DOHH2 (cell line): Measurements from ENCODE around the gene PEA15.

Source experiments
- H3F3A ChIP-seq: fragments of 200-600 bp; sonication (generic), shearing (Covaris generic); 2 replicates; pipeline ENCODE4 v1.6.0; 2016; ENCODE audit warnings: antibody characterized with exemption, mild to moderate bottlenecking; ENCODE audit not compliant: control insufficient read depth, insufficient read depth
- H3K27ac ChIP-seq: fragments of 200-600 bp; sonication (generic); 2 replicates; pipeline ENCODE4 v1.5.1; 2014; ENCODE audit warnings: low read depth, mild to moderate bottlenecking, low read length, moderate library complexity
- H3K27me3 ChIP-seq: fragments of 200-600 bp; sonication (generic); 2 replicates; pipeline ENCODE4 v1.6.1; 2014; ENCODE audit warnings: mild to moderate bottlenecking, low read length, mixed read lengths; ENCODE audit not compliant: control insufficient read depth
- H3K36me3 ChIP-seq: fragments of 200-600 bp; sonication (generic); 2 replicates; pipeline ENCODE4 v1.6.1; 2014; ENCODE audit warnings: mild to moderate bottlenecking, low read length, moderate library complexity, mixed read lengths; ENCODE audit not compliant: control insufficient read depth
- H3K4me1 ChIP-seq: fragments of 200-600 bp; sonication (generic); 2 replicates; pipeline ENCODE4 v1.6.1; 2014; ENCODE audit warnings: mild to moderate bottlenecking, low read length, mixed read lengths; ENCODE audit not compliant: control insufficient read depth
- H3K4me2 ChIP-seq: fragments of 200-600 bp; sonication (generic); 2 replicates; pipeline ENCODE4 v1.6.0; 2014; ENCODE audit warnings: mild to moderate bottlenecking, low read length, moderate library complexity
- H3K4me3 ChIP-seq: fragments of 200-600 bp; sonication (generic); 2 replicates; pipeline ENCODE4 v1.5.1; 2014; ENCODE audit warnings: mild to moderate bottlenecking, low read length, mixed read lengths
- H3K79me2 ChIP-seq: fragments of 200-600 bp; sonication (generic); 2 replicates; pipeline ENCODE4 v1.6.1; 2014; ENCODE audit warnings: mild to moderate bottlenecking, low read length, mixed read lengths; ENCODE audit not compliant: control insufficient read depth
- H3K9me2 ChIP-seq: fragments of 200-600 bp; sonication (generic); replicated peaks from 2 replicates; pipeline ENCODE4 v1.6.1; 2014; ENCODE audit warnings: mild to moderate bottlenecking, low read length, mixed read lengths; ENCODE audit not compliant: control insufficient read depth
- H3K9me3 ChIP-seq: fragments of 200-600 bp; sonication (generic); 2 replicates; pipeline ENCODE4 v1.6.1; 2014; ENCODE audit warnings: antibody characterized with exemption, low read length, mixed read lengths; ENCODE audit not compliant: control insufficient read depth, insufficient read depth
- H4K20me1 ChIP-seq: fragments of 200-600 bp; sonication (generic); 2 replicates; pipeline ENCODE4 v1.6.0; 2014; ENCODE audit warnings: low read depth, mild to moderate bottlenecking, antibody characterized with exemption, low read length, moderate library complexity; ENCODE audit not compliant: control insufficient read depth, insufficient read depth
- EZH2phosphoT487 ChIP-seq: fragments of 200-600 bp; sonication (generic); IDR thresholded peaks from 2 replicates; pipeline ENCODE4 v1.6.1; 2017; ENCODE audit warnings: borderline replicate concordance, mild to moderate bottlenecking, antibody characterized with exemption, low read length, moderate library complexity, mixed read lengths
- TF ChIP-seq, protein P1 (sequence below): fragments of 200-600 bp; sonication (generic); IDR thresholded peaks from one replicate; pipeline ENCODE4 v1.5.1; 2014; ENCODE audit warnings: antibody characterized with exemption, mild to moderate bottlenecking, low read depth, low read length; ENCODE audit not compliant: poor library complexity, severe bottlenecking

The PEA15 gene

GRCh38 chr1:160209321-160210046 lies 4.3 kb downstream of the PEA15 start:
- no peak overlapping the region for H3K27ac ChIP-seq

DNA sequence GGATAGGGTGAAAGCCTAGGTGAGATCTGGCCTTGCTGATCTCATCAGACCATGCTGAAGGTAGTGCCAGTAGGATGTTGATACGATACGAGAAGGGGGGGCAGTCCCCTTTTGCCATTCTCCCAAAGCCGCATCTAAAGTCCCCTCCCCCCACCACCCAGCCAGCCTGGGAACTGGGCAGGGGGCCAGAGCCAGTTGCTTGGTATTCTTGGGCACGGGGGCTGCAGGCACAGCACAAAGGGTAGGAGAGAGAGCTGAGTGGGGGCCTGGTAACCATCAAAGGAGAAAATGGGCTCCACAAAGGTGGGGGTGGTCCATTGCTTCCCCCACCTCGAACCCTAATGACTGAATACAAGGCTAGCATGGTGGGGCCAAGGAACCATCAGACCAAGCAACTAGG lies 5.4 kb downstream of the PEA15 start:
- Histone ChIP-seq H3F3A (peaks cover 19% of the 10 kb centered on the region), H3K4me2 (no peak overlapping the region)

More at GRCh38 chr1:160209321-160210046, 4.3 kb downstream of the PEA15 start:
- Histone ChIP-seq H3F3A (peaks cover 13% of the 10 kb centered on the region), H3K4me3 (no peak overlapping the region), H3K79me2 (peaks cover 60% of the 10 kb centered on the region), H3K9me2 (no peaks in the 10 kb centered on the region), H3K4me1 (peaks cover 29% of the 10 kb centered on the region), H3K9me3 (no peaks in the 10 kb centered on the region), H3K27me3 (no peaks in the 10 kb centered on the region), H4K20me1 (no peaks in the 10 kb centered on the region; the same call in 1 of the 2 replicates), H3K4me2 (no peak overlapping the region), H3K36me3 (peaks cover 91% of the 10 kb centered on the region)
- TF ChIP-seq EZH2phosphoT487, result no peak
- TF ChIP-seq, protein P1, sequence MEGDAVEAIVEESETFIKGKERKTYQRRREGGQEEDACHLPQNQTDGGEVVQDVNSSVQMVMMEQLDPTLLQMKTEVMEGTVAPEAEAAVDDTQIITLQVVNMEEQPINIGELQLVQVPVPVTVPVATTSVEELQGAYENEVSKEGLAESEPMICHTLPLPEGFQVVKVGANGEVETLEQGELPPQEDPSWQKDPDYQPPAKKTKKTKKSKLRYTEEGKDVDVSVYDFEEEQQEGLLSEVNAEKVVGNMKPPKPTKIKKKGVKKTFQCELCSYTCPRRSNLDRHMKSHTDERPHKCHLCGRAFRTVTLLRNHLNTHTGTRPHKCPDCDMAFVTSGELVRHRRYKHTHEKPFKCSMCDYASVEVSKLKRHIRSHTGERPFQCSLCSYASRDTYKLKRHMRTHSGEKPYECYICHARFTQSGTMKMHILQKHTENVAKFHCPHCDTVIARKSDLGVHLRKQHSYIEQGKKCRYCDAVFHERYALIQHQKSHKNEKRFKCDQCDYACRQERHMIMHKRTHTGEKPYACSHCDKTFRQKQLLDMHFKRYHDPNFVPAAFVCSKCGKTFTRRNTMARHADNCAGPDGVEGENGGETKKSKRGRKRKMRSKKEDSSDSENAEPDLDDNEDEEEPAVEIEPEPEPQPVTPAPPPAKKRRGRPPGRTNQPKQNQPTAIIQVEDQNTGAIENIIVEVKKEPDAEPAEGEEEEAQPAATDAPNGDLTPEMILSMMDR, result no peak

DNA sequence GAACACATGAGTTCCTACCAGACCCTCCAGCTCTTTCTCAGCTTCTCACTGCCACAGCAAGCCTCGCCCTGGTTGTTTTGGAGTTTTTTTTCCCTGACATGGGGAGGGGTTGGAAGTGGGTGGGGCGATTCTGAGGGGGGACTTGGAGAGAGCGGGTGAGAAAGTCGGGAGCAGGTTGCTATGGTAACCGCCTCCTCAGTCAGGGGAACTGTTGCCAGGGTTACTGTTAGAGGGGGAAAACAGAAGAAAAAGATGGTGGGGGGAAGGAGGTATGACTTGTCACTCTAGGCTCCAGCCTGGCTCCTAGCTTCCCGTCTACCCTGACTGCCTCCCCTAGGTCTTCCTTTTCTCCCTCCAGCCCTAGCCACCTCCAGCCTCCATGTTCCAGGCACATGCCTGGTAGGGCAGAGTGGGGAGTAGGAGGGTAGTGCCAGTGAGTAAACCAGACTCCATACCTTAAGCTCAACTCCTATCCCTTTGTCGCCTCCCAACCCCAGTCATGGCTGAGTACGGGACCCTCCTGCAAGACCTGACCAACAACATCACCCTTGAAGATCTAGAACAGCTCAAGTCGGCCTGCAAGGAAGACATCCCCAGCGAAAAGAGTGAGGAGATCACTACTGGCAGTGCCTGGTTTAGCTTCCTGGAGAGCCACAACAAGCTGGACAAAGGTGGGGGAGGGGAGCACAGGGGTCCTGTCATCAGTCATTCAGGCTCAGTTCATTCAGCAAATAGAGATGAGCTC lies 6.0 kb downstream of the PEA15 start:
- Histone ChIP-seq H3K9me3 (no peaks in the 10 kb centered on the region), H3K27me3 (no peaks in the 10 kb centered on the region), H4K20me1 (no peaks in the 10 kb centered on the region; the same call in 1 of the 2 replicates), H3K79me2 (peaks cover 50% of the 10 kb centered on the region), H3F3A (peaks cover 17% of the 10 kb centered on the region), H3K4me1 (peaks cover 21% of the 10 kb centered on the region), H3K4me2 (no peak overlapping the region), H3K9me2 (no peaks in the 10 kb centered on the region), H3K36me3 (peaks cover 100% of the 10 kb centered on the region), H3K4me3 (no peak overlapping the region), H3K27ac (no peak overlapping the region)
- no peak for TF ChIP-seq EZH2phosphoT487
- TF ChIP-seq, protein P1, result no peak

More for the DNA sequence above, 5.4 kb downstream of the PEA15 start:
- Histone ChIP-seq H3K36me3 (peaks cover 99% of the 10 kb centered on the region), H3K27me3 (no peaks in the 10 kb centered on the region), H3K79me2 (peaks cover 57% of the 10 kb centered on the region), H3K4me3 (no peak overlapping the region), H3K9me2 (no peaks in the 10 kb centered on the region), H4K20me1 (no peaks in the 10 kb centered on the region; the same call in 1 of the 2 replicates), H3K27ac (no peak overlapping the region), H3K4me1 (peaks cover 24% of the 10 kb centered on the region), H3K9me3 (no peaks in the 10 kb centered on the region)
- no peak for TF ChIP-seq EZH2phosphoT487
- TF ChIP-seq, protein P1, result no peak
